ENCODE measurements around the gene SBK1. TPM values are rescaled to one million over a fixed set of nuclear protein-coding genes. Genes with fewer than 3 reads are reported as not detected.

The SBK1 gene
- total RNA-seq (2022; extraction: Qiagen RNA extraction; ENCODE audit: low read depth) = 0.13 to 0.36 TPM (median 0.32 TPM) in 5 replicates

GRCh38 chr16:28291651-28292626, at the start of gene SBK1:
TSS of gene SBK1 (plus strand) at chr16:28292525. CDS start at chr16:28317392, 24,867 bp downstream.

DNA sequence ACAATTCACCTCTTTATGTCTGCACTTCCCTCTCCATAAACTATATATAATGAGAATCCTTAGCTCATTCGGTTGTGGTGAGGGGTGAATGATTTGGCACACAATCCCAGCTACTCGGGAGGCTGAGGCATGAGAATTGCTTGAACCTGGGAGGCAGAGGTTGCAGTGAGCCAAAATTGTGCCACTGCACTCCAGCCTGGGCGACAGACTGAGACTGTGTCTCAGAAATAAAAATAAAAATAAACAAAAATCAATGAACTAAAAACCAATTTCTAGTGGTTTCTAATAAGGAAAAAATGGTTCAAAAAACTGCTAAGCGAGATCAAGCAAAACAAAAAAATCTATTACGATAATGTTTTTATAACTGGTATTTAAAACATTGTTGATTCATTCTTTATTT, 71.1 kb downstream of the SBK1 start, which contains the start of gene NPIPB6:
TSS of gene NPIPB6 (minus strand) at position 101 of the 400 bp plus-strand sequence. CDS start 686 bp downstream, outside the sequence.

Other genes starting within 250 kb of the SBK1 start
- not detected in 5 replicates for gene GSG1L, start 228.8 kb upstream of the SBK1 start, total RNA-seq (2022; extraction: Qiagen RNA extraction; ENCODE audit: low read depth)
- 80.9 to 105 TPM (median 99.3 TPM) in 5 replicates for gene XPO6, start 80.6 kb upstream of the SBK1 start, total RNA-seq (2022; extraction: Qiagen RNA extraction; ENCODE audit: low read depth)
- 0.85 to 2.7 TPM (median 1.9 TPM) in 5 replicates for gene NPIPB6, start 71.0 kb downstream of the SBK1 start, total RNA-seq (2022; extraction: Qiagen RNA extraction; ENCODE audit: low read depth)
- 73.7 to 124 TPM (median 76.0 TPM) in 5 replicates for gene EIF3CL, start 111.3 kb downstream of the SBK1 start, total RNA-seq (2022; extraction: Qiagen RNA extraction; ENCODE audit: low read depth)
- 0.11 to 0.45 TPM (median 0.24 TPM) in 4 of 5 replicates, not detected in the other for gene NPIPB7, start 179.8 kb downstream of the SBK1 start, total RNA-seq (2022; extraction: Qiagen RNA extraction; ENCODE audit: low read depth)
- gene CLN3, start 199.5 kb downstream of the SBK1 start, total RNA-seq (2022; extraction: Qiagen RNA extraction; ENCODE audit: low read depth) = 20.3 to 35.8 TPM (median 33.5 TPM) in 5 replicates
- 0.05 to 0.07 TPM (median 0.06 TPM) in 5 replicates for gene APOBR, start 202.1 kb downstream of the SBK1 start, total RNA-seq (2022; extraction: Qiagen RNA extraction; ENCODE audit: low read depth)
- not detected in 5 replicates for gene IL27, start 214.3 kb downstream of the SBK1 start, total RNA-seq (2022; extraction: Qiagen RNA extraction; ENCODE audit: low read depth)
- gene NUPR1, start 246.4 kb downstream of the SBK1 start, total RNA-seq (2022; extraction: Qiagen RNA extraction; ENCODE audit: low read depth) = 12.6 to 15.5 TPM (median 14.8 TPM) in 5 replicates

Measured in A549 treated with DMSO at 1 μM for 4 hours (cell line).